Globus pallidus (tissue), 1 donor: Measurements from ENCODE around the gene STX18.
"Not testable (repeated sequence)": the region's sequence is repeated elsewhere in the genome, so short reads cannot be mapped to it uniquely, and the experiment has no call there.

Experiments used
- DNase-seq: peaks from one replicate; pipeline ENCODE4 v3.0.0-alpha.2; 2015; ENCODE audit warnings: low spot score

STX18 gene

GRCh38 chr4:4479366-4479765 lies 62.5 kb downstream of the STX18 start:
- no peak for DNase-seq

- DNase-seq: no peak
Measured at GRCh38 chr4:4477796-4478195, 64.1 kb downstream of the STX18 start.

GRCh38 chr4:4477391-4477790 lies 64.5 kb downstream of the STX18 start:
- DNase-seq: no peak

- no peak for DNase-seq
Measured at GRCh38 chr4:4474476-4474875, 67.4 kb downstream of the STX18 start.

GRCh38 chr4:4472344-4472958 lies 69.4 kb downstream of the STX18 start:
- no peak for DNase-seq

- no peak for DNase-seq
Measured at GRCh38 chr4:4471195-4471594, 70.7 kb downstream of the STX18 start.

DNA sequence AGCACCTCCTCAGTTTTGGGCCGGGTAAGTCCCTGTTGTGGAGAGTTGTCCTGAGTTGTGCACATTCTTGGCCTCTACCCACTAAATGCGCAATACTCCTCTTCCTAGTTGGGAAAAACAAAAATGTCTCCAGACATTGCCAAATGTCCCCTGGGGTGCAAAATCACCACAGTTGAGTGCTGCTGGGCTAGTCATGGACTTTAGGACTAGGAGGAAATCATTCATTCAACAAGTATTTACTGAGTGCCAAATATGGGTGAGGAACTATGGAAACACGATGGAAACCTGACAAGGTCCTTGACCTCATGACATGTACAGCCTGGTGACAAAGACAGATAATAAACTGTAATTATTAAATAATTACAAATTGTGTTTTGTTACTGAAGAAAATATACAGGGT lies 71.6 kb downstream of the STX18 start:
- DNase-seq: no peak

- DNase-seq: not testable (repeated sequence)
Measured at GRCh38 chr4:4465238-4465637, 76.6 kb downstream of the STX18 start.

- DNase-seq: no peak
Measured at GRCh38 chr4:4462970-4463369, 78.9 kb downstream of the STX18 start.

DNA sequence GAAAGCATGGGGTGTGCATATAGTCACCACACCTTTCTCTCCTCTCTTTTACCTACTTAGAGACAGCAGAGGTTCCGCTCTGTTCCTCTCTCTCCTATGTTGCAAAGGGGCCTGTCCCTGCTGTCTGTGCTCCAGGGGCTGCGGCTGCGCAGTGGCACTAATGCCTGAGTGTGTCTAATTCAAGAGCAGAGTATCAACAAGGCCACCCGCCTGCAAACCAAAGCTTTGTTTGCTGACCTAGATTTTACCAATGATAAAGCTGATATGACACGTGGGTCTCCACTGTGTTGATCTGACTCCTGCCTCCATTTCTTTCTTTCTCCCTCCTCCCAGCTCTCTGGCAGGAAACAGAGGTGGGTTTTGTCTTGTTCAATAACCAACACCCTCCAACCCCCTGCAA lies 80.0 kb downstream of the STX18 start:
- no peak for DNase-seq

GRCh38 chr4:4461178-4461577 lies 80.7 kb downstream of the STX18 start:
- no peak for DNase-seq

- no peak for DNase-seq
Measured at GRCh38 chr4:4460759-4461158, 81.1 kb downstream of the STX18 start.

DNA sequence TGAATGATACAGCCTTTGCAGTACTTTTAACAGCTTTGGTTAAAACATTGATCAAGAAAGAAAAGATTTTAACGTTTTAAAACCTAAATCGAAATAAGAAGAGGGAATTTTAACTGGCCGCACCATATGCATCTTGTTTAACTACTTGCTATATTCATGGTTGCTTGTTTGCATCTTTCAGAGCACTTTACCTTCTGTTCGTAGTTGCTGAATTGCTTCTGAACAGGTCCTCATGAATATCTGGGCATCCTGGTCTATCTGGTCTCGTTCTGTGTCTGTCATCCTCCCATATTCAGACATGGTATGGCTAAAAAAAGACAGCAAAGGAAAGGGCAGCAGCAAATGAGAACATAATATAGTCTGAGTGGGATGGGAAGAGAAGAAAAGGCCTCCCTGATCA lies 82.7 kb downstream of the STX18 start:
- no peak for DNase-seq

DNA sequence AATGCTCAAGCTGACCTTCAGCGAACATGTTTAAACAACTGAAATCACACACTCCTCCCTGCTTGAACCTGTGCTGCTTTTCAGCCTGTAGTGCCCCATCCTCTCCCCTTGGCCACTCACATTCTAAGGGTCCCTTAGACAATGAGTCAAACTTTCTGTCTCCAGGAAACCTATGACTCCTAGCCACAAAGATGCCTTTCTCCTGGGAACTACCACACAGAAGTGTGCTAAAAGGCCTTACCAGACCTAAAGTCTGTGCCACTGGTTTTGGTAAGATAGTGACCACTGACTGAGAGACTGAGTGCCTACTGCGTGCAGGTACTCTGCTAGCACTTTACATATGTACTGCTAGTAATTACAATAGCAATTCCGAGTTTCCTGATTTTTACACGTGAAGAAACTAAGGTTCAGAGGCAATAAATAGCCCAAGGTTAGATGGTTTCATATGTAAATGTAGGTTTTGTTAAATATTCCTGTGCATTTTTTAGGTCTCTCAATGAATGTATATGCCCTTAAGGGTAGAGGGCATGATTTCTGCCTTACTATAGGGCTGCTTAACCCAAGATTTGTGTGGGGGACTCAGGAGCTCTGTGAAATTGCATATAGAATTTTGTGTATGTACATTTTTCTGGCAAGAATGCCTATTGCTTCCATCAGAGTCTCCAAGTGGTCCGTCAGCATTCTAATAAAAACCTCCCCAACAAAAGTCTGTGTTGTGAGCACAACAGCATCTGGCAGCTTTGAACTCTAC lies 83.9 kb downstream of the STX18 start:
- no peak for DNase-seq

- DNase-seq: no peak
Measured at GRCh38 chr4:4456816-4457578, 84.9 kb downstream of the STX18 start.

DNA sequence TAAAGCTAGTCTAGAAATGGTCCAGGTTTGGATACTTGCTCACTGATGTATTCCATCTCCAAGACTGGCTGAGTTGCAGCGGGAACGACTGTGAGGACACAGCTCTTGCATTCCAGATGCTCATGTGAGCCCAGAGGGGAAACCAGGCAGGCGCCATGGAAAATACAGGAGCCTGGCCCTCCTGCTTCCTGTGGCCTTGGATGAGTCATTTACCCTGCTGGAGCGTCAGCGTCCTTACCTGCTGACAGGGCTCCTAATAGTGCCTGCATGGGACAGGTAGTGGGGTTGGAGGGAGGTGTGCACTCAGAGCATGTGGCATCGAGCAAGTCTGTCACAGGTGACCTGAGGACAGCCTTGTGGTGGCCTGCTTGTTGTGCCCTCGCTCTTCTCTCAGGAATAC lies 85.5 kb downstream of the STX18 start:
- DNase-seq: no peak

GRCh38 chr4:4455210-4455865 lies 86.5 kb downstream of the STX18 start:
- no peak for DNase-seq

GRCh38 chr4:4446434-4446833 lies 95.4 kb downstream of the STX18 start:
- DNase-seq: no peak

DNA sequence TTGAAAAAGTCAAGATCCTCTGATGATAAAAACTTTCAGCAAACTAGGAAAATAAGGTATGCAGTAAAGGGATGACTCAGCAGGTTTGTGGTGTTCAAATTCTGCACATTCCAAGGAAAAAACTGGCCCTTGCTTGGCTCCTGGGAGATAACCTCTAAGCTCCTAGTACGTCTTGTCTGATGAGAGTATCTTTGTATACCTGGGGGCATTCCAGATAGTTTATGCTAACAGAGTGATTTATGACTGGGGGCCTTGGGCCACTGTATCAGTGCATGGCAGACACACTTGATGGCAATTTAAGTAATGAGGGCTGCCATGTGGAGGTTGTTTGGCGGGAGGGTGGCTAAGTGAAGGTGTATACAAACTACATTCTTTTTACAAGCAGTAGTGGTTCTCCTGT lies 98.0 kb downstream of the STX18 start:
- no peak for DNase-seq

GRCh38 chr4:4440333-4441061 lies 101.4 kb downstream of the STX18 start:
- DNase-seq: no peak

GRCh38 chr4:4439782-4440181 lies 102.1 kb downstream of the STX18 start:
- no peak for DNase-seq

- DNase-seq: no peak
Measured at GRCh38 chr4:4438891-4439290, 103.0 kb downstream of the STX18 start.
